HEK293 (cell line): ENCODE results near the gene AFDN.

Experiments used
- HOXD13 ChIP-seq: sonication (generic); formaldehyde crosslinking; IDR thresholded peaks from 2 replicates; pipeline ENCODE4 v1.8.0; 2022; ENCODE audit warnings: missing genetic modification reagents, borderline replicate concordance
- ZNF449 ChIP-seq: fragments of 450-650 bp; formaldehyde crosslinking; IDR thresholded peaks from 2 replicates; pipeline ENCODE4 v1.5.1; 2017; ENCODE audit warnings: missing biosample characterization, mild to moderate bottlenecking, missing genetic modification characterization, moderate library complexity
- ZNF48 ChIP-seq: fragments of 450-650 bp; formaldehyde crosslinking; IDR thresholded peaks from 2 replicates; pipeline ENCODE4 v1.5.1; 2016; ENCODE audit warnings: missing biosample characterization, missing genetic modification characterization
- ZNF747 ChIP-seq: fragments of 450-650 bp; formaldehyde crosslinking; IDR thresholded peaks from 2 replicates; pipeline ENCODE4 v1.5.1; 2016; ENCODE audit warnings: missing biosample characterization, missing genetic modification characterization
- TF ChIP-seq, protein P1 (sequence below): fragments of 450-650 bp; formaldehyde crosslinking; IDR thresholded peaks from 2 replicates; pipeline ENCODE4 v1.5.1; 2016; ENCODE audit warnings: missing biosample characterization, missing genetic modification characterization

GRCh38 chr6:167840526-167841179 is 13.9 kb downstream of the AFDN start:
- TF ChIP-seq ZNF449 (tag by site-specific recombination) (no peak), ZNF747 (tag by site-specific recombination) (no peak), ZNF48 (no peak), HOXD13 (CRISPR knock-in tag) (no peak)
- TF ChIP-seq, protein P1, sequence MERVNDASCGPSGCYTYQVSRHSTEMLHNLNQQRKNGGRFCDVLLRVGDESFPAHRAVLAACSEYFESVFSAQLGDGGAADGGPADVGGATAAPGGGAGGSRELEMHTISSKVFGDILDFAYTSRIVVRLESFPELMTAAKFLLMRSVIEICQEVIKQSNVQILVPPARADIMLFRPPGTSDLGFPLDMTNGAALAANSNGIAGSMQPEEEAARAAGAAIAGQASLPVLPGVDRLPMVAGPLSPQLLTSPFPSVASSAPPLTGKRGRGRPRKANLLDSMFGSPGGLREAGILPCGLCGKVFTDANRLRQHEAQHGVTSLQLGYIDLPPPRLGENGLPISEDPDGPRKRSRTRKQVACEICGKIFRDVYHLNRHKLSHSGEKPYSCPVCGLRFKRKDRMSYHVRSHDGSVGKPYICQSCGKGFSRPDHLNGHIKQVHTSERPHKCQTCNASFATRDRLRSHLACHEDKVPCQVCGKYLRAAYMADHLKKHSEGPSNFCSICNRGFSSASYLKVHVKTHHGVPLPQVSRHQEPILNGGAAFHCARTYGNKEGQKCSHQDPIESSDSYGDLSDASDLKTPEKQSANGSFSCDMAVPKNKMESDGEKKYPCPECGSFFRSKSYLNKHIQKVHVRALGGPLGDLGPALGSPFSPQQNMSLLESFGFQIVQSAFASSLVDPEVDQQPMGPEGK (tag by site-specific recombination): no peak
